ACHN (cell line): Measurements from ENCODE around the gene TLR5.

Experiments used
- DNase-seq: peaks from one replicate; pipeline ENCODE4 v3.0.0-alpha.2; 2015
- in situ Hi-C: cut with HindIII; loops from 2 replicates; pipeline ENCODE4 v1.10.0; 2017; ENCODE audit warnings: low sequenced_read_pairs, low pct_ligation_motif_present, low pct_unique_long_range_greater_than_20kb

Gene TLR5

GRCh38 chr1:223153177-223154119 lies 10.4 kb upstream of the TLR5 start:
- in situ Hi-C loops, result no loop called here
- DNase-seq, result no peak

- in situ Hi-C loops, result no loop called here
- no peak for DNase-seq
Measured at GRCh38 chr1:223152399-223152798, 9.4 kb upstream of the TLR5 start.

- DNase-seq, result no peak
- in situ Hi-C loops, result no loop called here
Measured at GRCh38 chr1:223150443-223150842, 7.4 kb upstream of the TLR5 start.

DNA sequence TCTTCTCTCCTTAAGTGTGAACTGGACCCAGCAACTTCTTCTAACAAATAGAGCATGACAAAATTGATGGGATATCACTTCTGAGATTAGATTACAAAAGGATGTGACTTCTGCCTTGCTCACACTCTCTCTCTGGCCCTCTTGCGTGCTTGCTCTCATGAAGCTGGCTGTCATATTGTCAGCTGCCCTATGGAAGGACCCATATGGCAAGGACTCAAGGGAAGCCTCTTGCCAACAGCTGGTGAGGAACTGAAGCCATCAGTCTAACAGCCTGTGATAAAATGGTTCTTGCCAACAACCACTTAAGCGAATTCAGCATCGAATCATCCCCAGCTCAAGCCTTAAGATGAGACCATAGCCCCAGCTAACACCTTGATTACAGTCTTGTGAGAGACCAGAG lies 4.8 kb upstream of the TLR5 start:
- in situ Hi-C loops, result no loop called here

DNA sequence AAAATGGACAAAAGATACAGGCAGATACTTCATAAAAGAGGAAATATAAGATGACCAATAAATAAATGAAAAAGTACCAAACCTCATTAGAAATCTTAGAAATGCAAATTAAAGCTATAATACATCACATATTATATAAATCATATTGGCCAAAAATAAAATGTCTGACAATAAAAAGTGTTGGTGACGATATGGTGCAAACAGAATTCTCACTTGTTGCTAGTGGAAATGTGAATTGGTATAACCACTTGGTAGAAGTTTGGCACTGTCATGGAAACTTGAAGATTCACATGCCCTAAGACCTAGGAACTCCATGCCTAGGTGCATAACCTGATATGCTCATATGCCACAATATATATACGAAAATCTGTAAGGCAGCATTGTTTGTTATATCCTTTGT lies 4.4 kb upstream of the TLR5 start:
- in situ Hi-C loops, result no loop called here
- DNase-seq, result no peak

More for the DNA sequence above, 4.8 kb upstream of the TLR5 start:
- DNase-seq, result no peak

DNA sequence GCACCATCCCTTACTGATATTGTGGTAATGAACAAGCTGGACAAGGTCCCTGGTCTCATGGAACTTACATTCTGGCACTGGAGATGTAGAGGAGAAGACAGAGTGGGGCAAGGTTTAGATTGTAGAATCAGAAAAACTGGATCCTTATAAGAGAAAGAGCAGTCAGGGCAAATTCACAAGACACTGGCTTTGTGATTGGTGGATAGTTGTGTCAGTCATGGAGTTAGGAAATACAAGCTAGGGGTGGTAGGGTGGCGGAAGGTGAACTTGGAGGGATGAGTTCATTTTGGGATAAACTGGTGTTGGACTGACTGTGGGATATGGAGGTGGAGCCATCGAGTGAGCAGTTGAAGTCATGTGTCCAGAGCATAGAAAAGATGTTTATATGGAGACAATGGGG lies 3.7 kb upstream of the TLR5 start:
- in situ Hi-C loops, result no loop called here
- DNase-seq, result no peak

DNA sequence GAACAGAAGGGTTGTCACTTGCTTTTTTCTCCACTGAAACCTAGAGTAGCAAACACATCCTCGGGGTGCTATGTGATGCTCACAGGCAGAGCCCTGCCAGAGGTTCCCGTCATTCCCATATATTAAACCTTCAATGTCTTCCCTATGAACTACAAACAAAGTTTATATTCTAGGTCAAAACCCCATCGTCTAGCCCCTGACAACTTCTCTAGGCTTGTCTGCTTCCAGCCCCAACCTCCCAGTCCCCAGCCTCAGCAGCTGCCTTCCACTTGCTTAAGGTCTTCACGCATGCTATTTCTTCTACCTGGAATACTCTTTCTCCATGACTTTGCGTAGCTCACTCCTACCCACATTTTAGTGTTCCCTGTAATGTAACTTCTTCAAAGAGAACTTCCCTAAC lies 1.9 kb upstream of the TLR5 start:
- no peak for DNase-seq
- in situ Hi-C loops, result no loop called here

- in situ Hi-C loops, result no loop called here
- no peak for DNase-seq
Measured at GRCh38 chr1:223144431-223144830, 1.4 kb upstream of the TLR5 start.

DNA sequence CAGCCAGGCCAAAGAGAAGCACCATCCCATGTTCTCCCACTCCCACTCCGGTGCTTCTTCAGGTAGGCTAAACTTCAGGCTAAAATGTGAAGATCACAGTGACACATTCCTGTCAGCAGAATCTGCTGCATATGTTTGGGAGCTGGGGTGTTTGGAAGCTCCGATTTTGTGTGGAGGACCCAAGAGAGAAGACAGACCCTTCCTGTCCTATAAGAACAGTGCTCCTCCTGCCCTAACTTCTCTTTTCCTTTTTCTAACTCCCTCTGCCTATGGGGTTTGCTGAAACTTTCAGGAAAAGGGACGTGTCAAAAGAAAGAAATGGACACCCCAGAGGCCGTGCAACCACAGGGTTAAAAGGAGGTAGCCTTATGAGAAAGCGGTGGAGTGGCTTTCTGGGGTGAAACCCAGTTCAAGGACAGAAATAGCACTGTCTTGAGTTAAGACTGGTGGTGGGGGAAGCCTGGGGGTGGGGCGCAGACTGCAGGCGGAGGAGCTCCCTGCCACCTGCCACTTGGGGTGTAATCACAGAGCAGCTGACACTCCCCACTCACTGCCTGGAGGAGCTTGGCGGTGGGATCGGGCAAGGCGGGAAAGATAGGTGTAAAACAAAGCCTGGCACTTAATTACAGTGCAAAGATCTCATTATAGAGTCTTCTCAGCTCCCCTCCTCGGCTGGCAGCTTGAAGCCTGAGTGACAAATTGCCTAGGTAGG lies 645 bp upstream of the TLR5 start:
- no peak for DNase-seq
- in situ Hi-C loops, result no loop called here

GRCh38 chr1:223142269-223142668 lies 779 bp downstream of the TLR5 start:
- no peak for DNase-seq
- in situ Hi-C loops, result no loop called here

DNA sequence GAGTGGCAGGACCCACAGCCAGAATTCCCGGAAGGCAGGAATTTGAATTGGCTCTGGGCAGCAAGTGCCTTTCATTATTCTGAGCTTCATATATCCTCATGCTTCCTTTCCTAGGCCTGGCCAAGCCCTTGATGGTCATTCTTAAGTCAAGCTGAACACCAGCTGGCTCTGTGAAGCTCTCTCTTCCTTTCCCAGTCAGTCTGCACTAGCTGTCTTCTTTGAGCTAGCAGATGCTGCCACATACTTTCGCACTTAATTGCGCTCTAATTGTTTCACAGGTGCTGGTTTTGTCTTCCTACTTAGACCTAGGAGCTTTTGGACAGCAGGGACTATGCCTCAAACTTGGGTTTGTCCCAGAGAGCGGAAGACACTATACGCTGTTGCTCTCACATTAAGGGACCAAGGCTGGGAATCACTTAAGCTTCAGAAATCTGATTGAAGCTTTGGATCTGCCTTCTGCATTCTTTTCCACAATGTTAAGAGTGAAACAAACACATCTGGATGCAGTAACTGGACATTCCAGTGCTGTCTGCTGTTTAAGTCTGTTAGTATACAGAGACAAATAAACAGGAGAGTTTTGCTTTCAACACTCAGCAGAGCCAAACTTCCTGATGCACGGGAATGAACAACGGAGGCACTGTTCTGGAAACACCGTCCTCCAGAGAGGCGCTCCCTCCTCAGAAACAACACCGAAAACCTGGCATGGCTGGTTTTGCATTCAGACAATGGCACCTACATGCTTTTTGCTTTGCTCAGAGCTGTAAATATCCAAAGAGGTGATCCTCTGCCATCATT lies 2.2 kb downstream of the TLR5 start:
- DNase-seq, result no peak
- in situ Hi-C loops, result no loop called here

GRCh38 chr1:223137455-223138085 lies 5.5 kb downstream of the TLR5 start:
- DNase-seq, result no peak
- in situ Hi-C loops, result no loop called here

DNA sequence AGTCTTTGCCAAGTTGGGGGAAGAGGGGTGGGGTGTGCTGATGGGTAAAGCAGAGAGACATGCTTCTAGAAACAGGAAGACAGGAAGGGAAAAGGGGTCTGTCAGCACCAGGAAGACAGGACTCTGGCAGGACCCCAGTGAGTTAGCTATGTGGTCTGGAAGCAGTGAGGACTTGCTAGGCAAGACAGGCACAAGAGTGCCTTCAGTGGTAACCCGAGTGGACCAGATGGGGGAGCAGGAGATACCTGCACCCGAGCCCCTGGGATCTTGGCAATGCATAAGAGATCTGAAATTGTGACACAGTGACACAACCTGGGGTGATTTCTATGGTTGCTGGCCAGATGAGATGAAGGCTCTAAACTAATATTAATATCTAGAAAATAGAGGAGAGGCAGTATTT lies 7.0 kb downstream of the TLR5 start:
- no peak for DNase-seq
- in situ Hi-C loops, result no loop called here

GRCh38 chr1:223135176-223135942 lies 7.7 kb downstream of the TLR5 start:
- in situ Hi-C loops, result no loop called here
- peak; percentile 60 for DNase-seq

- DNase-seq, result peak; percentile 85
- in situ Hi-C loops, result no loop called here
Measured at GRCh38 chr1:223133824-223134435, 9.1 kb downstream of the TLR5 start.

DNA sequence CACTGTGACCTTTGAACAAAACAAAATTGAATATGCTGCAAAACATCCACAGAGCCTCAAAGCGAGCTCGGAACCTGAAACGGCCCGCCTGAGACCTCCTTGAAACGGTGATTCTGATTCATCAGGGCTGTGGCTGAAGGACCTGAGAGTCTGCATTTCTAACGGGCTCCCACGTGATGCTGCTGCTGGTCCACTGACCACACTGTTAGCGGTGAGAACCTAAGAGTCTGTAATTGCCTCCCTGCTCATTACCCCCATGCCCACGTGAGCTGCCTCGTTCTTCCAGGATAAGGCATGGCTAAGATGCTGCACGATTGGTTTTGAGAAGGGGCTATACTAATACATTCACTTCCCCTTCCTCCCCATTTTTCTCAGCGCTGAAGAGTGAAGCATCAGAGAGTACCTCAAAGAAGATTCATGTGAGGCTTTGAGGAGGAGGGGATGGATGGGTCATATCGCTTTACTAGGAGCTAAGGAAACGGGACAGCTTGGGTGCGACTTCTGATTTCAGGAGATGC lies 9.7 kb downstream of the TLR5 start:
- DNase-seq, result no peak
- in situ Hi-C loops, result no loop called here

GRCh38 chr1:223129229-223129901 lies 13.7 kb downstream of the TLR5 start:
- in situ Hi-C loops, result no loop called here
- peak; percentile 44 for DNase-seq
